Measurements from ENCODE around the gene HOXD9. TPM values are rescaled to one million over a fixed set of nuclear protein-coding genes. Genes with fewer than 3 reads are reported as not detected.

Gene HOXD9
- total and polyA plus RNA-seq, 10 donors, result 1.1 to 4.0 (median 2.6) TPM

GRCh38 chr2:176138923-176139660 is 16.6 kb downstream of the HOXD9 start:
- WGBS, 5 donors, result 13 to 20% (median 13%) methylated on average over 28 of the region's 28 CpGs
- no peaks in the 10 kb centered on the region for H3K9me3 ChIP-seq
- peaks cover 0 to 100% (median 78%) of the 10 kb centered on the region in 7 donors for H3K27me3 ChIP-seq (replicated peaks in 1 of 7)
- intact Hi-C loops (cut with DNase I; ENCODE audit: low total_unique reads), result no loop called here
- TF ChIP-seq POLR2AphosphoS5 (IDR thresholded peaks at IDR 0.05), result peak in 1 of 3 donors; percentile 22
- TF ChIP-seq CTCF (IDR thresholded peaks at IDR 0.05 in 8 of 11, conservative IDR thresholded peaks at IDR 0.05 in 3 of 11), result no peak
- H3K4me3 ChIP-seq, result peak overlapping the region in 3 of 8 donors; percentile 1 to 67 (median 49)
- DNase-seq, result peak; percentile 61
- peak overlapping the region; percentile 60 to 93 (median 86) for H3K27ac ChIP-seq
- H3K4me1 ChIP-seq, result peaks cover 7 to 57% (median 38%) of the 10 kb centered on the region in 6 donors
- no peaks in the 10 kb centered on the region for H3K36me3 ChIP-seq

- peak overlapping the region; percentile 60 to 93 (median 86) for H3K27ac ChIP-seq
- DNase-seq, result peak; percentile 48
These were observed 17.4 kb downstream of the HOXD9 start for GRCh38 chr2:176139661-176140512.

GRCh38 chr2:176140513-176141317 is 18.2 kb downstream of the HOXD9 start:
- TF ChIP-seq CTCF (IDR thresholded peaks at IDR 0.05 in 8 of 11, conservative IDR thresholded peaks at IDR 0.05 in 3 of 11) (peak; percentile 73 to 95 (median 84)), POLR2AphosphoS5 (IDR thresholded peaks at IDR 0.05) (peak in 2 of 3 donors; percentile 69 to 73), POLR2A (IDR thresholded peaks at IDR 0.05) (no peak)
- DNase-seq, result peak; percentile 90
- Histone ChIP-seq H3K4me3 (peak overlapping the region; percentile 22 to 67 (median 38)), H3K36me3 (no peaks in the 10 kb centered on the region), H3K4me1 (peaks cover 7 to 42% (median 31%) of the 10 kb centered on the region in 6 donors), H3K27me3 (replicated peaks in 1 of 7) (peaks cover 0 to 100% (median 63%) of the 10 kb centered on the region in 7 donors), H3K9me3 (no peaks in the 10 kb centered on the region), H3K27ac (peak overlapping the region in 7 of 8 donors; percentile 73 to 93 (median 86))
- intact Hi-C loops (cut with DNase I; ENCODE audit: low total_unique reads), result loop anchor here (5.0 kb wide), 1 partner anchor 412 kb away; no protein-coding TSS in a partner anchor
- WGBS, 5 donors, result 7 to 10% (median 8%) methylated on average over 32 to 48 of the region's 48 CpGs

More at GRCh38 chr2:176139661-176140512, 17.4 kb downstream of the HOXD9 start:
- WGBS, 5 donors, result 13 to 22% (median 14%) methylated on average over 28 to 41 of the region's 41 CpGs
- intact Hi-C loops (cut with DNase I; ENCODE audit: low total_unique reads), result loop anchor here (5.0 kb wide), 1 partner anchor 412 kb away; no protein-coding TSS in a partner anchor
- no peaks in the 10 kb centered on the region for H3K9me3 ChIP-seq
- TF ChIP-seq POLR2A (IDR thresholded peaks at IDR 0.05), result no peak
- TF ChIP-seq POLR2AphosphoS5 (IDR thresholded peaks at IDR 0.05), result no peak
- TF ChIP-seq CTCF (IDR thresholded peaks at IDR 0.05 in 8 of 11, conservative IDR thresholded peaks at IDR 0.05 in 3 of 11), result no peak
- peaks cover 7 to 49% (median 34%) of the 10 kb centered on the region in 6 donors for H3K4me1 ChIP-seq
- H3K36me3 ChIP-seq, result no peaks in the 10 kb centered on the region
- peak overlapping the region in 7 of 8 donors; percentile 22 to 67 (median 38) for H3K4me3 ChIP-seq
- H3K27me3 ChIP-seq (replicated peaks in 1 of 7), result peaks cover 0 to 100% (median 71%) of the 10 kb centered on the region in 7 donors

All from spleen (tissue), 11 donors.